ENCODE measurements around the gene EVA1C.

EVA1C gene

GRCh38 chr21:32377506-32377905 is 35.0 kb upstream of the EVA1C start:
- no peaks in the 10 kb centered on the region for H3K4me1 ChIP-seq (ENCODE audit: control insufficient read depth, insufficient read depth, low read length)
- no peak overlapping the region for H3K4me3 ChIP-seq (ENCODE audit: low read length)
- DNase-seq (ENCODE audit: low read depth, low spot score): no peak
- H3K27ac ChIP-seq (ENCODE audit: low read length): no peak overlapping the region
- WGBS (ENCODE audit: insufficient coverage, insufficient read length): no CpG with 5 or more reads among the region's 8 CpGs
- no peaks in the 10 kb centered on the region; the same call in 1 of the 2 replicates for H3K27me3 ChIP-seq (ENCODE audit: control insufficient read depth, insufficient read depth, low read length)
- H3K36me3 ChIP-seq (ENCODE audit: control insufficient read depth, insufficient read depth, low read length): peaks cover 7% of the 10 kb centered on the region
- no peaks in the 10 kb centered on the region for H3K9me3 ChIP-seq (ENCODE audit: control insufficient read depth, insufficient read depth, low read length)

DNA sequence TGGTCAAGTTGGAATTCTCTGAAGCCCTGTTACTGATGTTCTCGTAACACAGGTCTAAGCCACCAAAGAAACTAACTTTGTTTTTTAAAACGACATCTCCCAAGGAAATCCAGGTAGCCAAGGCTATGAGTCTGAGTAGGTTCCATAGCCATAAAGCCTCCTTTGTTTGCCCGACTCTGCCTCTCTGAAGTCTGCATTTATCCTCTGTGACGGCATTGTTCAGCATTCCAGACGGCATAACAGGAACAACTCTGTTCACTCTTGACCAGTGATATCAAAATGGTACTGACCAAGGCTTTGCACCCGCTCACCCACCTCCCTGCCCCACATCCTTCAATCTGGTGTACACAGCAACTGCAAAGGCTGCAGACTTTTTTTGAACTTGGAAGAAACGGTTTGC is 34.5 kb upstream of the EVA1C start:
- Histone ChIP-seq H3K27ac (ENCODE audit: low read length) (no peak overlapping the region), H3K27me3 (ENCODE audit: control insufficient read depth, insufficient read depth, low read length) (no peaks in the 10 kb centered on the region; the same call in 1 of the 2 replicates), H3K4me1 (ENCODE audit: control insufficient read depth, insufficient read depth, low read length) (no peaks in the 10 kb centered on the region), H3K4me3 (ENCODE audit: low read length) (no peak overlapping the region), H3K36me3 (ENCODE audit: control insufficient read depth, insufficient read depth, low read length) (peaks cover 12% of the 10 kb centered on the region), H3K9me3 (ENCODE audit: control insufficient read depth, insufficient read depth, low read length) (no peaks in the 10 kb centered on the region)
- no peak for DNase-seq (ENCODE audit: low read depth, low spot score)
- no CpG with 5 or more reads among the region's 7 CpGs for WGBS (ENCODE audit: insufficient coverage, insufficient read length)

GRCh38 chr21:32378956-32379355 is 33.5 kb upstream of the EVA1C start:
- DNase-seq (ENCODE audit: low read depth, low spot score): no peak
- no CpG with 5 or more reads among the region's 5 CpGs for WGBS (ENCODE audit: insufficient coverage, insufficient read length)
- H3K36me3 ChIP-seq (ENCODE audit: control insufficient read depth, insufficient read depth, low read length): peaks cover 20% of the 10 kb centered on the region
- H3K4me3 ChIP-seq (ENCODE audit: low read length): no peak overlapping the region
- no peak overlapping the region for H3K27ac ChIP-seq (ENCODE audit: low read length)
- H3K4me1 ChIP-seq (ENCODE audit: control insufficient read depth, insufficient read depth, low read length): no peaks in the 10 kb centered on the region
- no peaks in the 10 kb centered on the region for H3K9me3 ChIP-seq (ENCODE audit: control insufficient read depth, insufficient read depth, low read length)
- no peaks in the 10 kb centered on the region; the same call in 1 of the 2 replicates for H3K27me3 ChIP-seq (ENCODE audit: control insufficient read depth, insufficient read depth, low read length)

GRCh38 chr21:32380940-32381339 is 31.6 kb upstream of the EVA1C start:
- H3K27me3 ChIP-seq (ENCODE audit: control insufficient read depth, insufficient read depth, low read length): no peaks in the 10 kb centered on the region; the same call in 1 of the 2 replicates
- WGBS (ENCODE audit: insufficient coverage, insufficient read length): no CpG with 5 or more reads among the region's 4 CpGs
- no peaks in the 10 kb centered on the region for H3K4me1 ChIP-seq (ENCODE audit: control insufficient read depth, insufficient read depth, low read length)
- no peak overlapping the region for H3K27ac ChIP-seq (ENCODE audit: low read length)
- no peak for DNase-seq (ENCODE audit: low read depth, low spot score)
- H3K36me3 ChIP-seq (ENCODE audit: control insufficient read depth, insufficient read depth, low read length): peaks cover 22% of the 10 kb centered on the region
- H3K4me3 ChIP-seq (ENCODE audit: low read length): no peak overlapping the region
- no peaks in the 10 kb centered on the region for H3K9me3 ChIP-seq (ENCODE audit: control insufficient read depth, insufficient read depth, low read length)

- 100% methylated on average over 1 of the region's 6 CpGs for WGBS (ENCODE audit: insufficient coverage, insufficient read length)
- no peak for DNase-seq (ENCODE audit: low read depth, low spot score)
- H3K4me3 ChIP-seq (ENCODE audit: low read length): no peak overlapping the region
- H3K9me3 ChIP-seq (ENCODE audit: control insufficient read depth, insufficient read depth, low read length): no peaks in the 10 kb centered on the region
- no peaks in the 10 kb centered on the region; the same call in 1 of the 2 replicates for H3K27me3 ChIP-seq (ENCODE audit: control insufficient read depth, insufficient read depth, low read length)
- H3K36me3 ChIP-seq (ENCODE audit: control insufficient read depth, insufficient read depth, low read length): peaks cover 22% of the 10 kb centered on the region
- H3K4me1 ChIP-seq (ENCODE audit: control insufficient read depth, insufficient read depth, low read length): no peaks in the 10 kb centered on the region
- H3K27ac ChIP-seq (ENCODE audit: low read length): no peak overlapping the region
Measured at GRCh38 chr21:32381571-32381970, 30.9 kb upstream of the EVA1C start.

DNA sequence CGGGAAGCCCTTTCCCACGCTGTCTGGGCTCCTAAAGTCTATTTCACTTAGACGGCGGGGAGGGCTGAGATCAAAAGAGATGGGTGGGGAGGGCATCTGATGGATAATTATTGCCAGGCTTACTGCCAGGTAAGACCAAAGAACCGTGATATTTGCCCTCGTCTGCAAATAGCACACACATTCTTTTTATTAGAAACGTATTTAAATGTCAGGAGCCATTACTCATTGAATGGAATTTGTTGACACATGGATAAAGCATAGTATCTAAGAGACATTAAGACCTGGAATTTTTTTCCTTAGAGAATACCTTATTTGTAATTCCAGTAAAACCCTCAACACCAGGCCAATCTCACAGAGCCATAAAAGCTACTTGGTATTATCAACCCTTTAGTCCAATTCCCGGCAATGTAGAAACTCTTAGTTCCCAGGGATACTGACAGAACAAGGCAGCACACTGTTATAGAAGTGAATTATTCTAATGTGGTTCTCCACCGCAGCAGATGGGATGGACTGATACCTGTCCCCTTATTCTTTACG is 30.3 kb upstream of the EVA1C start:
- H3K4me1 ChIP-seq (ENCODE audit: control insufficient read depth, insufficient read depth, low read length): no peaks in the 10 kb centered on the region
- H3K4me3 ChIP-seq (ENCODE audit: low read length): no peak overlapping the region
- no CpG with 5 or more reads among the region's 10 CpGs for WGBS (ENCODE audit: insufficient coverage, insufficient read length)
- no peak overlapping the region for H3K27ac ChIP-seq (ENCODE audit: low read length)
- no peaks in the 10 kb centered on the region; the same call in 1 of the 2 replicates for H3K27me3 ChIP-seq (ENCODE audit: control insufficient read depth, insufficient read depth, low read length)
- DNase-seq (ENCODE audit: low read depth, low spot score): no peak
- H3K36me3 ChIP-seq (ENCODE audit: control insufficient read depth, insufficient read depth, low read length): peaks cover 22% of the 10 kb centered on the region
- no peaks in the 10 kb centered on the region for H3K9me3 ChIP-seq (ENCODE audit: control insufficient read depth, insufficient read depth, low read length)

- Histone ChIP-seq H3K36me3 (ENCODE audit: control insufficient read depth, insufficient read depth, low read length) (peaks cover 16% of the 10 kb centered on the region), H3K27ac (ENCODE audit: low read length) (no peak overlapping the region), H3K9me3 (ENCODE audit: control insufficient read depth, insufficient read depth, low read length) (no peaks in the 10 kb centered on the region), H3K4me3 (ENCODE audit: low read length) (no peak overlapping the region), H3K27me3 (ENCODE audit: control insufficient read depth, insufficient read depth, low read length) (no peaks in the 10 kb centered on the region; the same call in 1 of the 2 replicates), H3K4me1 (ENCODE audit: control insufficient read depth, insufficient read depth, low read length) (no peaks in the 10 kb centered on the region)
- DNase-seq (ENCODE audit: low read depth, low spot score): no peak
- WGBS (ENCODE audit: insufficient coverage, insufficient read length): no CpG with 5 or more reads among the region's 6 CpGs
Measured at GRCh38 chr21:32383812-32384211, 28.7 kb upstream of the EVA1C start.

GRCh38 chr21:32386195-32386870 is 26.2 kb upstream of the EVA1C start:
- WGBS (ENCODE audit: insufficient coverage, insufficient read length): no CpG with 5 or more reads among the region's 6 CpGs
- H3K27ac ChIP-seq (ENCODE audit: low read length): no peak overlapping the region
- H3K4me1 ChIP-seq (ENCODE audit: control insufficient read depth, insufficient read depth, low read length): no peaks in the 10 kb centered on the region
- no peak overlapping the region for H3K4me3 ChIP-seq (ENCODE audit: low read length)
- no peaks in the 10 kb centered on the region; the same call in 1 of the 2 replicates for H3K27me3 ChIP-seq (ENCODE audit: control insufficient read depth, insufficient read depth, low read length)
- peaks cover 16% of the 10 kb centered on the region for H3K36me3 ChIP-seq (ENCODE audit: control insufficient read depth, insufficient read depth, low read length)
- DNase-seq (ENCODE audit: low read depth, low spot score): no peak
- no peaks in the 10 kb centered on the region for H3K9me3 ChIP-seq (ENCODE audit: control insufficient read depth, insufficient read depth, low read length)

GRCh38 chr21:32387151-32387550 is 25.4 kb upstream of the EVA1C start:
- no peak for DNase-seq (ENCODE audit: low read depth, low spot score)
- H3K27ac ChIP-seq (ENCODE audit: low read length): no peak overlapping the region
- H3K4me1 ChIP-seq (ENCODE audit: control insufficient read depth, insufficient read depth, low read length): no peaks in the 10 kb centered on the region

DNA sequence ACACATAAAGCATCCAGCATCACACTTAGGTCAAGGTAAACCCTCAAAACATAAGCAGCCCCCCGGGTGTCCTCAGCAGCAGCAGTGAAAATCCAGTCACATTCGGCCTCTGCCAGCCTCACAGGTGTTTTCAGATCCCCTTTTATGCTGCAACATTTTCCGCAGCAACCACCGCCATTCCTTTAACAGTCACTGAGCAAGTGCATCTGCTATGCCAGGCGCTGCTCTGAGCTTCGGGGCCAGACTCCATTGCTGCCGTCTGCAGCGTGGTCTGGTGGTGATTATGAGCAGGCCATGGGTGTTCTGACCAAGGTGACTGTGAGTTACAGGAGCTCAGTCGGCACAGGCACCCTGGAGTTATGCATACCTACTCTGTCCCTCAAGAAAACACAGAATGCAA is 24.2 kb upstream of the EVA1C start:
- Histone ChIP-seq H3K36me3 (ENCODE audit: control insufficient read depth, insufficient read depth, low read length) (peaks cover 7% of the 10 kb centered on the region; the same call in 1 of the 2 replicates), H3K27ac (ENCODE audit: low read length) (no peak overlapping the region), H3K27me3 (ENCODE audit: control insufficient read depth, insufficient read depth, low read length) (no peaks in the 10 kb centered on the region), H3K9me3 (ENCODE audit: control insufficient read depth, insufficient read depth, low read length) (no peaks in the 10 kb centered on the region), H3K4me1 (ENCODE audit: control insufficient read depth, insufficient read depth, low read length) (no peaks in the 10 kb centered on the region), H3K4me3 (ENCODE audit: low read length) (no peak overlapping the region)
- no CpG with 5 or more reads among the region's 9 CpGs for WGBS (ENCODE audit: insufficient coverage, insufficient read length)
- DNase-seq (ENCODE audit: low read depth, low spot score): no peak

More at GRCh38 chr21:32387151-32387550, 25.4 kb upstream of the EVA1C start:
- no CpG with 5 or more reads among the region's 8 CpGs for WGBS (ENCODE audit: insufficient coverage, insufficient read length)
- Histone ChIP-seq H3K9me3 (ENCODE audit: control insufficient read depth, insufficient read depth, low read length) (no peaks in the 10 kb centered on the region), H3K4me3 (ENCODE audit: low read length) (no peak overlapping the region), H3K36me3 (ENCODE audit: control insufficient read depth, insufficient read depth, low read length) (peaks cover 16% of the 10 kb centered on the region), H3K27me3 (ENCODE audit: control insufficient read depth, insufficient read depth, low read length) (no peaks in the 10 kb centered on the region; the same call in 1 of the 2 replicates)
